Dermis microvascular lymphatic vessel endothelial cell (primary cell): ENCODE results near the gene MDM2. TPM values are rescaled to one million over a fixed set of nuclear protein-coding genes. Genes with fewer than 3 reads are reported as not detected.

ENCODE experiments used
- DNase-seq, 2 donors: peaks; one replicate each; pipeline versions ENCODE4 v3.0.0 to v3.0.0-alpha.2; 2010; ENCODE audit warnings: low read depth in 2 of 2
- total RNA-seq: library from RNA; depleted of rRNA; stranded (reverse); fragments of >200 nt; gene quantifications from 2 replicates; pipeline ENCODE4 v1.2.1, GENCODE V29; 2014

MDM2 gene
- total RNA-seq, 1 donor from 2014 or later = 223 TPM

- DNase-seq = no peak
Measured at GRCh38 chr12:68850390-68850789, 42.4 kb downstream of the MDM2 start.

GRCh38 chr12:68851592-68852306, 43.8 kb downstream of the MDM2 start:
- no peak for DNase-seq

DNA sequence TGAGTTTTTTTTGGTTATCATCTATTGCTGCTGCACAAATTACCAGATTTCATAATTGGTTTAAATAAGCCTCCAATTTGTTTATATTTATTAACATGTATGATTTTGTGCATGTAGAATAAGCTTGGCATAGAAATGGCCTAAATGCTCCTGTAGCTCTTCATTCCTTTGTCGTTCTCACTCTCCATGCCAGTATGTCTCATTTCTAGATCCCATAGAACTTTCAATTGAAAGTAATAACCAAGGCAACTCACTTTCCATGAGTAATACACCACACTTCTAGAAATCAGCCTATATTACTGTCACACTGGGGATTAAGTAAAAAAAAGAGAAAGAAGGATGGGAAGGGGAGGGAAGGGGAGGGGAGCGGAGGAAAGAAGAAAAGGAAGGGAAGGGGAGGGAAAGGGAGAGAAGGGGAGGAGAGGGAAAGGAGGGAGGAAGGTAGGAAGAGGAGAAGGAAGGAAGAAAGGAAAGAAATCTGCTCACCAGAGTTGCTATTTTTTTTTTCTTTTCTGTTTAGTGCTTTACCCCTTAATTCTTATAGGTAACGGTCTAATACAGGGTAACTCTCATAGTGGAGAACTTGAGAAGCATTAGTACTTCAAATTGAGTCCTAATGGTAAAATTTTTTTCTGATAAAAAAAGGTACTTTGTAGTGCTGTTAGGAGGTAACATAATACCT, 45.6 kb downstream of the MDM2 start:
- DNase-seq = no peak

DNA sequence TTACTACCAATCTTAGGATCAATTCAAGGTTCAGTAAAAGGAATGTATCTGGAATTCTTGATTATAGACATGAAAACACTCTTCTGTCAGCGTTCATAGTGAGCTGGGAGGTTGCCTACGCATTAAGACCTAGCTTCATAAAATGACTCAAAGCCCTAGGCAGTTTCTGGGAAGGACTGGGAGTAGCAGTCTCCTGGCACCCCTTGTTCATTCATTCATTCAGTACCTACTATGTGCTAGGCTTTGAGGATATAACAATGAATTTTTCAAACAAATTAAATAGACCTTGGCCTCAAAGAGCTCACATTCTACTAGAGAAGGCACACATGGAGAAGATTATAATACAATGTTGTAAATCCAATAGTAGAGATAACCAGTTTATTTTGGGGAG, 46.1 kb downstream of the MDM2 start:
- no peak for DNase-seq

DNA sequence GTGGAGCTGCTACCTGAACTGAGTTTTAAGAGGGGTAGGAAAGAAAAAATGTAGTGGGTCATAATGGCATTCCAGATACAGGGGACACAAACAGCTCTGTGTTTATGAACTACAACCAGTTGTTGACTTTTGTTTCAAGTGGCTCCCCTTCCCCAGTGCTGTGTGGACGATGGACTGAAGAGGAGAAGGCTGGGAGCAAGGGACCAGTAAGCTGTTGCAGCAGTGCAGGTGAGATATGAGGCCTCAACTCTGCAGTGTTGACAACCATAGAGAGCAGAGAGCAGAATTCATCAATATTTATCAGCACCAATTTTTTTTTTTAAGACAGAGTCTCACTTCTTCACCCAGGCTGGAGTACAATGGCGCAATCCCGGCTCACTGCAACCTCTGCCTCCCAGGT, 46.6 kb downstream of the MDM2 start:
- no peak for DNase-seq

DNA sequence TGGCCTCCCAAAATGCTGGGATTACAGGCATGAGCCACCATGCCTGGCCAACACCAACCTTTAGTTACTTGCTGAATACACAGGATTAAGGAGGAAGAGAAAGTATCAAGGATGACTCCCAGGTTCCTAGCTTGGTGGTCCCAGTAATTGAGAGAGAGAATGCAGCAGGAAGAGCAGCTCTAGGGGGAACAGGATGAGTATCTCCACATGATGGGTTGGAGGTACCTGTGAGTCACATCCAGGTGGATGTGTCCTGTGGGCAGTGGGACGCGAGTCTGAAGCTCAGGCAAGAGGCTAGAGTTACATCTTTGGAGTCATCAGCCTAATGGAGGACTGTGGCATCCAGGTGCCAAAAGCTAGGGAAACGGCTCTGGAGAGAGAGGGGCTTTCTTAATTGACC, 47.1 kb downstream of the MDM2 start:
- no peak for DNase-seq

- no peak for DNase-seq
Measured at GRCh38 chr12:68855771-68856170, 47.8 kb downstream of the MDM2 start.

- DNase-seq = no peak
Measured at GRCh38 chr12:68856510-68856909, 48.5 kb downstream of the MDM2 start.

GRCh38 chr12:68861890-68862289, 53.9 kb downstream of the MDM2 start:
- no peak for DNase-seq

- no peak for DNase-seq
Measured at GRCh38 chr12:68863109-68863770, 55.3 kb downstream of the MDM2 start.

DNA sequence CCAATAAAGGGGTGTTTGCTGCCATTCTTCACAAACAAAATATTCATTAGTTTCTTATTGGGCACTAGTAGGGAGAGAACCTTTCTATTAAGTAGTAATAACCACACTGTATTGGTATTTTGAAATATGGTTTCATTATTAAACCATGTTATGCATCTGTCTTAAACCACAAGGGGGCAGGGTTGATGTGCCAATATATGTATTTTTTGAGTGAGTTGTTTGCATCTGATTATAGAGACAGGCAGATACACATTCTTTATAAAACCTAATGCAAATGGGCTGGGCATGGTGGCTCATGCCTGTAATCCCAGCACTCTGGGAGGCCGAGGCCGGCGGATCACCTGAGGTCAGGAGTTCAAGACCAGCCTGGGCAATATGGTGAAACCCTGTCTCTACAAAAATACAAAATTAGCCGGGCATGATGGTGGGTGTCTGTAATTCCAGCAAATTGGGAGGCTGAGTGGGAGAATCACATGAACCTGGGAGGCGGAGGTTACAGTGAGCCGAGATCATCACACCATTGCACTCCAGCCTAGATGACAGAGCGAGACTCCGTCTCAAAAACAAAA, 56.0 kb downstream of the MDM2 start:
- peak; percentile 32 to 50 for DNase-seq

DNA sequence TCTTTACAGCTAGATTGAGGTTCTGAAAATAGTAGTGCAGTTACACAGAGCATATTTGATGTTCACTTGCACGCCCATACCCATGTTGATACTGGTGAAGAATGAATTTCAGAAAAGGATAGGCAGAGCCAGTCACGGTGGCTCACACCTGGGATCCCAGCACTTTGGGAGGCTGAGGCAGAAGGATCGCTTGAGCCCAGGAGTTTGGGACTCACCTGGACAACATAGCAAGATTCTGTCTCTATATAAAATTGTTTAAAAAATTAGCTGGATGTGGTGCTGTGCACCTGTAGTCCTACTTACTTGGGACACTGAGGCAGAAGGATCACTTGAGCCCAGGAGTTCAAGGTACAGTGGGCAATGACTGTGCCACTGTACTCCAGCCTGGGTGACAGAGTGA, 56.6 kb downstream of the MDM2 start:
- no peak for DNase-seq

DNA sequence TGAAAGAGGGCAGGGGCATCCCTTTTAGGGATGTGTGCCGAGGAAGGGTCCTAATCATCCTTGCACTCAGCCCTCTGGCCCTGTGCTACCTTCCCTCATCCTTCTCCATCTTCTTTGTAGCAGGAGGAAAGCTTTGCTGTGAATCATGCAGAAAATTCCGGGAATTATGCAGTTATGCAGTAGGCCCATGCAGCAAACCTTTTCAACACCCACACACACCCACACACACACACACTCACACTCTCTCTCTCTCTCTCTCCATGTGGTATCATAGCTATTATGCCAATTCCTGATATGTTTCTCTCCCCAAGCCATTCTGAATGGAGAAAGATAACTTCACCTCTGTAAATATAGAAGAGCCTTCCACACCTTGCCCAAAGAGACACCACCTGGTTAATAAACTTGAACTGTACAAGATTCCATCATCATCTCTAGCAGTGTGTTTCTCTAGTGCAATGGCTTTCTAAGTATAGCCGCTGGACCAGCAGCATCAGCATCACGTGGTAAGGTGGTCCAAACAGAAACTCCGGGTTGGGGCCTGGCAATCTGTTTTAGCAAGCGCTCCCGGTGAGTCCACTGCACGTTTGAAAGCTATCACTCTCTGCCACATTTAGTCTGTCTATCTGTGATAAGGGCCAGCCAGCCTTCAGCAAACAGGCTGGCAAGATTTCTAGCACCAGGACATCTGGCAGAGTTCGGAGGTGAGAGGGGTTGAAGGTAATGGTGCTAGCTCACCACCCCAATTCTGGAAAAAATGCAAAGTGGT, 57.6 kb downstream of the MDM2 start:
- no peak for DNase-seq

DNA sequence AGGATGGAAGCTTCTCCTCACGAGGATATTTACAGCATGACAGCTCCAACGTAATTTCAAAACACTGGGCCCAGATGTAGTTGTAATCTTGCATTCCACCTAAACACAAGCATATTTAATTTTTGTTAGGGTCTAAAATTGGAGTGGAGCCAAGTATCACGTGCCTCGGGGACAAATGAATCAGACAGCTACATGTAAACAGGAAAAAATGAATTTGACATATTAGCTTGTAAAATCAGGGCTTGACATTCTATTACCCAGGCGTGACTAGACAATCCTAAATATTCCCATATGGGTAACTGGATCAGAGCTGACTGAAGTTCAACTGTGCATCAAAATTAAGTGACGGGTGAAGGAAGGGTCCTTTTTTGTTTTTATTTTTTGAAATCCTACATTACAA, 59.0 kb downstream of the MDM2 start:
- DNase-seq = peak in 1 of 2 donors; percentile 10

DNA sequence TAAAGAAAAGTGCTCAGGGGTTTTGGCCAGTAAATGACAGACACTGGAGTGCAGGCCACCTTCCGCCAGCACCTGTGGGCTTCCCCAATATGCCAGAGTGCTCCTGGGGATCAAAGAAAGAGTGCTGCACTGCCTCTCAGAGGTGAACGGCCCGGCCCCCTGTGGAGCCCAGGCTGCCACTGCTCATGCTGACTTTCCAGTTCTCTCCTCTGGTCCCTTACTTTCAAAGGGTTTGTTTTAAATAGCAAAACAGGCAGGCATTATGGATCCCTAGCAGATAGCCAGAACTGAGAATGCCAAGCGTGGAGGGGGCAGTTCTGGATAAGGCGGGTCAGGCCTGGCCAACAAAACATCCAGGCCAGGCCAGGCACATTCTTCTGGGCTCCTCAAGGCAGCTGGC, 59.6 kb downstream of the MDM2 start:
- no peak for DNase-seq

- DNase-seq = no peak
Measured at GRCh38 chr12:68868043-68868790, 60.2 kb downstream of the MDM2 start.

- no peak for DNase-seq
Measured at GRCh38 chr12:68870011-68870410, 62.0 kb downstream of the MDM2 start.

DNA sequence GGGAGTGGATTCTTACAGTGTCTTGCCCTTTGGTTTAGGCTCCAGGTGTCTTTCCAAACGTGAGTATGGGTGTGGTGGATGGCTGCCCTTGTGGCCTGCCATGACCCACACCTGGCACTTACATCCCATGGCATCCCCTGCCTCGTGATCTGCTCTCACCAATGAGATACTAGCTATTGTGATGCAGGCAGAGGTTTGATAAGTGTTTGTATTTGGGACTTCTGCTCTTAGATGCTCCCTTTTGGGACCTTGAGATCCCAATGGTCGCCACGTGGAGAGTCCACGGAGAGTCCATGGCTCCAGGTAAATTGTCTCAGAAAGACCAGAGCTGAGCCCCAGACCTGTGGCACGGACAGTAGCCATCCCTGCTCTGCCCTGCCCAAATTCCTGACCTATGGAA, 62.5 kb downstream of the MDM2 start:
- no peak for DNase-seq

DNA sequence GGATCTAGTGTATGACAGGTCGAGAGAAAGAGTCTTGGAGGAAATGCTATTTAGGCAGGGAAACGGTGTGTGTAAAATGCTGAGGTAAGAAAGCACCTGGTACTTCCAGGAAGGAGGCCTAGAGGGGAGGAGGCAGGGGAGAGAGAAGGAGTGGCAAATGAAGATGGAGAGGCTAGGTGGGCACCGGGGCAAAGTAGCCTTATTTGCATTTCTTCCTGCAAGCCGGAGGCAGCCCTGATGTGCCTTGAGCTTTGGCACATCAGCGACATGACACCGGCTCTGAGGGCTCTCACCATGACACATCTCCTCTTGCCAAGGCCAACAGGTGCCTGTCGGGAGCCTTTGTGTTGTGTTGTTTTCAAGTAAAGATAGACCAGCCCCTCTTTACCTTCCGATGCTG, 63.4 kb downstream of the MDM2 start:
- no peak for DNase-seq

- DNase-seq = peak in 1 of 2 donors; percentile 17
Measured at GRCh38 chr12:68871921-68872320, 63.9 kb downstream of the MDM2 start.

DNA sequence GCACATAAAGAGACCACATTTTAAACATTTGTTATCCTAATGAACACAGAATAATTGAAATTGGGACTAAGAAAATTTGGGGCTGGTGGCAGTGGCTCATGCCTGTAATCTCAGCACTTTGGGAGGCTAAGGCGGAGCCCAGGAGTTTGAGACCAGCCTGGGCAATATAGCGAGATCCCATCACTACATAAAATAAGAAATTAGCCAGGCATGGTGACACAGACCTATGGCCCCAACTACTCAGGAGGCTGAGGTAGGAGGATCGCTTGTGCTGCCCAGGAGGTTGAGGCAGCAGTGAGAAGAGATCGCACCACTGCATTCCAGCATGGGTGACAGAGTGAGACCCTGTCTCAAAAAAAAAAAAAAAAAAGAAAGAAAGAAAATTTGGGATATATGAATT, 65.3 kb downstream of the MDM2 start:
- no peak for DNase-seq
